ENCODE data around the gene TBL1XR1.

GRCh38 chr3:177162742-177163141 lies 34.5 kb downstream of the TBL1XR1 start:
- TF ChIP-seq, protein P1, sequence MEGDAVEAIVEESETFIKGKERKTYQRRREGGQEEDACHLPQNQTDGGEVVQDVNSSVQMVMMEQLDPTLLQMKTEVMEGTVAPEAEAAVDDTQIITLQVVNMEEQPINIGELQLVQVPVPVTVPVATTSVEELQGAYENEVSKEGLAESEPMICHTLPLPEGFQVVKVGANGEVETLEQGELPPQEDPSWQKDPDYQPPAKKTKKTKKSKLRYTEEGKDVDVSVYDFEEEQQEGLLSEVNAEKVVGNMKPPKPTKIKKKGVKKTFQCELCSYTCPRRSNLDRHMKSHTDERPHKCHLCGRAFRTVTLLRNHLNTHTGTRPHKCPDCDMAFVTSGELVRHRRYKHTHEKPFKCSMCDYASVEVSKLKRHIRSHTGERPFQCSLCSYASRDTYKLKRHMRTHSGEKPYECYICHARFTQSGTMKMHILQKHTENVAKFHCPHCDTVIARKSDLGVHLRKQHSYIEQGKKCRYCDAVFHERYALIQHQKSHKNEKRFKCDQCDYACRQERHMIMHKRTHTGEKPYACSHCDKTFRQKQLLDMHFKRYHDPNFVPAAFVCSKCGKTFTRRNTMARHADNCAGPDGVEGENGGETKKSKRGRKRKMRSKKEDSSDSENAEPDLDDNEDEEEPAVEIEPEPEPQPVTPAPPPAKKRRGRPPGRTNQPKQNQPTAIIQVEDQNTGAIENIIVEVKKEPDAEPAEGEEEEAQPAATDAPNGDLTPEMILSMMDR (IDR thresholded peaks at IDR 0.05; ENCODE audit: insufficient read depth, low read length, poor library complexity, severe bottlenecking) = no peak
- no peak for TF ChIP-seq EZH2phosphoT487 (conservative IDR thresholded peaks at IDR 0.05; ENCODE audit: low read length)
